Endothelial cell of umbilical vein (primary cell): ENCODE data around the gene TFDP1. TPM values are rescaled to one million over a fixed set of nuclear protein-coding genes. Genes with fewer than 3 reads are reported as not detected.

ENCODE experiments used
- BruUV-seq: library from RNA; stranded (reverse); fragments of 400-500 nt; replicated peaks from 2 replicates; lab custom pipeline; 2021; lab: Mats Ljungman, UMichigan
- CTCF ChIA-PET: fragments of 300-600, 350-600 bp; sonication (Branson Sonifier 250); formaldehyde crosslinking; loops from one replicate; lab custom pipeline; 2021; ENCODE audit warnings: antibody characterized with exemption, inconsistent platforms; lab: Charles Lee
- POLR2A ChIA-PET: fragments of 300-600, 350-600 bp; sonication (Branson Sonifier 250); formaldehyde crosslinking; loops from one replicate; lab custom pipeline; 2021; ENCODE audit warnings: antibody characterized with exemption, inconsistent platforms; lab: Charles Lee
- DNase-seq: peaks from one replicate; pipeline ENCODE4 v3.0.0-alpha.2; 2011; ENCODE audit warnings: low read depth, low spot score
- FAIRE-seq: peaks from 2 replicates; lab custom pipeline; 2011; peaks lifted over from hg19 to GRCh38; lab: Jason Lieb, UNC
- H2AFZ ChIP-seq: 2 replicates; pipeline ENCODE4 v1.6.0; 2012; ENCODE audit warnings: low read depth, low read length, control low read depth, inconsistent platforms
- H3K27ac ChIP-seq: 2 replicates; pipeline ENCODE4 v1.5.1; 2011; ENCODE audit warnings: low read depth, mild to moderate bottlenecking, control low read depth, low read length, moderate library complexity; ENCODE audit not compliant: insufficient read depth
- H3K27me3 ChIP-seq, 2 experiments: 2 replicates each; pipeline versions ENCODE4 v1.6.0 to v1.6.1; 2011; ENCODE audit warnings: low read length in 2 of 2, mixed read lengths in 1 of 2; ENCODE audit not compliant: control insufficient read depth in 2 of 2, insufficient read depth in 2 of 2
- H3K36me3 ChIP-seq, 2 experiments: 2 replicates in 1 of 2; 3 replicates in 1 of 2; pipeline ENCODE4 v1.5.1; 2011; ENCODE audit warnings: low read length in 2 of 2, mild to moderate bottlenecking in 1 of 2, moderate library complexity in 1 of 2; ENCODE audit not compliant: control insufficient read depth in 2 of 2, insufficient read depth in 2 of 2; ENCODE audit errors: extremely low read depth in 1 of 2
- H3K4me1 ChIP-seq: 3 replicates; pipeline ENCODE4 v1.5.1; 2011; ENCODE audit warnings: mild to moderate bottlenecking, low read length; ENCODE audit not compliant: control insufficient read depth, insufficient read depth; ENCODE audit errors: extremely low read depth
- H3K4me2 ChIP-seq: 2 replicates; pipeline ENCODE4 v1.6.1; 2011; ENCODE audit warnings: low read length, control low read depth, mixed read lengths; ENCODE audit not compliant: insufficient read depth
- H3K4me3 ChIP-seq, 3 experiments: fragments of 200-600 bp in 1 of 3; sonication (generic), shearing (Covaris generic) in 1 of 3; replicated peaks in 1 of 3; 2 replicates each; pipeline ENCODE4 v1.5.1; 2011 to 2016; ENCODE audit warnings: control low read depth in 3 of 3, low read length in 3 of 3, mild to moderate bottlenecking in 2 of 3, inconsistent platforms in 1 of 3, low read depth in 1 of 3, moderate library complexity in 1 of 3; ENCODE audit not compliant: insufficient read depth in 1 of 3
- H3K79me2 ChIP-seq: 2 replicates; pipeline ENCODE4 v1.6.0; 2012; ENCODE audit warnings: low read length, inconsistent platforms; ENCODE audit not compliant: control insufficient read depth, insufficient read depth
- H3K9ac ChIP-seq: replicated peaks from 2 replicates; pipeline ENCODE3; 2011; ENCODE audit warnings: low read length, control low read depth; ENCODE audit not compliant: insufficient read depth; ENCODE audit errors: extremely low read depth
- H3K9me1 ChIP-seq: replicated peaks from 3 replicates; pipeline ENCODE4 v1.6.0; 2011; ENCODE audit warnings: mild to moderate bottlenecking, low read length; ENCODE audit not compliant: control insufficient read depth, insufficient read depth; ENCODE audit errors: extremely low read depth
- H3K9me3 ChIP-seq: replicated peaks from 2 replicates; pipeline ENCODE4 v1.5.1; 2012; ENCODE audit warnings: low read length, inconsistent platforms; ENCODE audit not compliant: control insufficient read depth, insufficient read depth
- H4K20me1 ChIP-seq: replicated peaks from 2 replicates; pipeline ENCODE3; 2011; ENCODE audit warnings: mild to moderate bottlenecking, low read length; ENCODE audit not compliant: control insufficient read depth, insufficient read depth; ENCODE audit errors: extremely low read depth
- CTCF ChIP-seq, 2 donors: IDR thresholded peaks; 1 replicate in 1 of 2; 2 replicates in 1 of 2; pipeline ENCODE4 v1.5.1; 2011; ENCODE audit warnings: low read length in 2 of 2, mild to moderate bottlenecking in 2 of 2, moderate library complexity in 2 of 2, control low read depth in 1 of 2, inconsistent platforms in 1 of 2, low read depth in 1 of 2; ENCODE audit not compliant: insufficient read depth in 1 of 2; ENCODE audit errors: extremely low read depth in 1 of 2
- EZH2 ChIP-seq: IDR thresholded peaks from 2 replicates; pipeline ENCODE4 v1.6.1; 2012; ENCODE audit warnings: borderline replicate concordance, low read depth, mild to moderate bottlenecking, moderate library complexity, low read length, inconsistent platforms; ENCODE audit not compliant: severe bottlenecking
- FOS ChIP-seq: IDR thresholded peaks from 2 replicates; pipeline ENCODE4 v1.6.1; 2011; ENCODE audit warnings: mild to moderate bottlenecking, low read length, moderate library complexity, borderline replicate concordance; ENCODE audit not compliant: insufficient read depth
- GATA2 ChIP-seq: IDR thresholded peaks from 2 replicates; pipeline ENCODE4 v1.7.0; 2011; ENCODE audit warnings: low read depth, mild to moderate bottlenecking, moderate library complexity, mixed read lengths, low read length; ENCODE audit not compliant: insufficient read length, insufficient read depth
- JUN ChIP-seq: IDR thresholded peaks from 2 replicates; pipeline ENCODE4 v1.6.1; 2011; ENCODE audit warnings: borderline replicate concordance, low read depth; ENCODE audit not compliant: insufficient read length, insufficient read depth
- MAX ChIP-seq: IDR thresholded peaks from 2 replicates; pipeline ENCODE4 v1.6.1; 2011; ENCODE audit not compliant: insufficient read depth, insufficient read length
- POLR2A ChIP-seq: IDR thresholded peaks from 2 replicates; pipeline ENCODE4 v1.6.1; 2012; ENCODE audit warnings: low read depth, mild to moderate bottlenecking, control low read depth, low read length
- dilution Hi-C: fragments of 300-500 bp; cut with MboI; formaldehyde crosslinking; loops from one replicate; pipeline ENCODE4 v1.15.0; 2019; ENCODE audit warnings: low sequenced_read_pairs; ENCODE audit not compliant: extremely low pct_ligation_motif_present
- intact Hi-C: fragments of 100-400 bp; cut with micrococcal nuclease; formaldehyde crosslinking; loops from one replicate; pipeline ENCODE4 v1.10.0; 2022
- polyA plus RNA-seq, 4 experiments: library from polyadenylated mRNA; depleted of rRNA in 3 of 4; stranded (reverse) in 3 of 4; unstranded in 1 of 4; fragments of >200 nt; gene quantifications; 2 replicates each; pipeline versions ENCODE4 v1.2.1 to v1.2.3, GENCODE V29; 2011 to 2012; ENCODE audit warnings: missing spikeins in 1 of 4
- total RNA-seq: library from RNA; stranded (reverse); gene quantifications from 2 replicates; pipeline ENCODE4 v1.2.3, GENCODE V29; 2021

Gene TFDP1
- total and polyA plus RNA-seq, 2 donors (not counting 3 experiments of a cell fraction or from before 2014, with no cell fraction given) = 64.3 to 137 TPM

DNA sequence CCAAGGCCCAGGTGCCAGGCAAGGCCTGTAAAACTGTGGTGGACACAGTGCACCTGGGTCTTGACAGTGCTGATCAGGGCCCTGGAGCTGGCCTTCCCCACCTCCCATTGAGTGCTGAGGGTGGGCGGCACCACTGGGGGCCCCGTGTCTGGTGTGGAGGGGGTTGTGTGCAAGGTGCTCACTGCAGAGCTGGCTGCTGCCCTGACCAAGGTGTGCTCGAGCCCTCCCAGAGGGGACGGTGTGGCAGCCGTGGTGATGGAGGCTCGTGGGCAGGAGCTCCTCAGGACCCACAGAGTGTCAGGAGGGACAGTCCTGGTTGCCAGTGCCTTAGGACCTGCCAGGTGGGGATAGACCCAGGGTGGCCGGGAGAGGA, 50.5 kb downstream of the TFDP1 start:
- H3K4me2 ChIP-seq = no peak overlapping the region
- intact Hi-C loops = no loop called here
- POLR2A ChIA-PET = no interaction called here

More for the DNA sequence above, 50.5 kb downstream of the TFDP1 start:
- TF ChIP-seq EZH2 (no peak), FOS (no peak), POLR2A (no peak), JUN (no peak), CTCF (IDR thresholded peaks at IDR 0.05; ENCODE audit: extremely low read depth in 1 of 2, insufficient read depth in 1 of 2, low read depth in 1 of 2, low read length in 2 of 2) (no peak), GATA2 (no peak), MAX (no peak)
- CTCF ChIA-PET = no interaction called here
- H3K9me1 ChIP-seq = no peaks in the 10 kb centered on the region
- no peaks in the 10 kb centered on the region for H3K4me1 ChIP-seq
- H4K20me1 ChIP-seq = no peaks in the 10 kb centered on the region
- no peak overlapping the region for H2AFZ ChIP-seq
- dilution Hi-C loops = no loop called here
- H3K9me3 ChIP-seq = no peaks in the 10 kb centered on the region
- BruUV-seq = no TSS peak
- H3K36me3 ChIP-seq = peaks cover 16 to 55% of the 10 kb centered on the region in 2 experiments
- peaks cover 9% of the 10 kb centered on the region for H3K79me2 ChIP-seq
- no peak overlapping the region for H3K4me3 ChIP-seq
- no peak for FAIRE-seq
- H3K27me3 ChIP-seq = no peaks in the 10 kb centered on the region
- DNase-seq = no peak
- no peak overlapping the region for H3K9ac ChIP-seq
- H3K27ac ChIP-seq = no peak overlapping the region
